ENCODE results near the gene TMUB1. TPM values are rescaled to one million over a fixed set of nuclear protein-coding genes. Genes with fewer than 3 reads are reported as not detected.
A peak's percentile ranks its signal among the peaks of the same experiment; 100 is the strongest.

Gene TMUB1
- total and polyA plus RNA-seq, 11 donors = 21.8 to 82.6 (median 37.9) TPM

GRCh38 chr7:151057506-151057988 lies 25.7 kb downstream of the TMUB1 start, which contains the start of gene CDK5:
Gene CDK5 (minus strand): TSS chr7:151057897. CDS start chr7:151057848, 49 bp downstream.
- Histone ChIP-seq H3K9me3 (no peaks in the 10 kb centered on the region), H3K36me3 (peaks cover 0 to 6% (median 0%) of the 10 kb centered on the region in 9 donors), H3K27ac (peak within 1 kb of the TSS; percentile 90 to 99 (median 98)), H3K4me3 (peak within 1 kb of the TSS; percentile 43 to 100 (median 90)), H3K27me3 (no peaks in the 10 kb centered on the region), H3K4me1 (peaks cover 9 to 58% (median 43%) of the 10 kb centered on the region in 12 donors)
- no peak for TF ChIP-seq POLR2A (IDR thresholded peaks at IDR 0.05)
- intact Hi-C loops (cut with DNase I) = loop anchor here in 1 of 10 donors (2.0 to 10.0 kb wide), 3 partner anchors 23 to 1345 kb away; partner anchors contain the start of gene ABCF2
- peak in 2 of 4 donors; percentile 0 for ATAC-seq
- 0 to 1% (median 1%) methylated on average over 28 to 30 of the region's 30 CpGs for WGBS, 4 donors
- DNase-seq = peak in 1 of 5 donors; percentile 50

GRCh38 chr7:151056666-151057505 lies 26.4 kb downstream of the TMUB1 start:
- intact Hi-C loops (cut with DNase I) = loop anchor here in 1 of 10 donors (2.0 to 10.0 kb wide), 3 partner anchors 22 to 1345 kb away; partner anchors contain the start of gene ABCF2
- TF ChIP-seq POLR2A (IDR thresholded peaks at IDR 0.05) (peak in 1 of 2 donors; percentile 13), CTCF (IDR thresholded peaks at IDR 0.05) (no peak)
- 40 to 44% (median 40%) methylated on average over 24 to 29 of the region's 29 CpGs for WGBS, 4 donors
- Histone ChIP-seq H3K4me1 (peaks cover 7 to 52% (median 36%) of the 10 kb centered on the region in 12 donors), H3K9me3 (no peaks in the 10 kb centered on the region), H3K27ac (peak overlapping the region in 6 of 12 donors; percentile 9 to 99 (median 98)), H3K4me3 (peak overlapping the region; percentile 43 to 100 (median 88)), H3K36me3 (peaks cover 0 to 3% (median 0%) of the 10 kb centered on the region in 9 donors), H3K27me3 (no peaks in the 10 kb centered on the region)
- DNase-seq = no peak
- ATAC-seq = no peak

GRCh38 chr7:151056283-151056665 lies 27.0 kb downstream of the TMUB1 start:
- H3K36me3 ChIP-seq = no peaks in the 10 kb centered on the region
- H3K4me3 ChIP-seq = no peak overlapping the region
- H3K27ac ChIP-seq = no peak overlapping the region
- DNase-seq (no peak), ATAC-seq (no peak)
- H3K9me3 ChIP-seq = no peaks in the 10 kb centered on the region
- no peaks in the 10 kb centered on the region for H3K27me3 ChIP-seq
- 90 to 94% (median 93%) methylated on average over 6 of the region's 6 CpGs for whole genome bisulfite sequencing, 4 donors
- TF ChIP-seq CTCF (IDR thresholded peaks at IDR 0.05) = no peak
- no peak for TF ChIP-seq POLR2A (IDR thresholded peaks at IDR 0.05)
- peaks cover 4 to 49% (median 31%) of the 10 kb centered on the region in 12 donors for H3K4me1 ChIP-seq
- intact Hi-C loops (cut with DNase I) = loop anchor here in 1 of 10 donors (2.0 to 10.0 kb wide), 3 partner anchors 21 to 1344 kb away; partner anchors contain the start of gene ABCF2

GRCh38 chr7:151053751-151054150 lies 29.5 kb downstream of the TMUB1 start:
- H3K9me3 ChIP-seq = no peaks in the 10 kb centered on the region
- WGBS, 4 donors = 90 to 98% (median 93%) methylated on average over 7 to 8 of the region's 8 CpGs
- intact Hi-C loops (cut with DNase I) = loop anchor here in 1 of 10 donors (10.0 kb wide), 1 partner anchor 171 kb away; the partner anchor contains the start of gene ABCF2
- H3K4me3 ChIP-seq = no peak overlapping the region
- no peak for ATAC-seq
- H3K36me3 ChIP-seq = no peaks in the 10 kb centered on the region
- H3K27me3 ChIP-seq = peaks cover 0 to 3% (median 0%) of the 10 kb centered on the region in 9 donors
- DNase-seq = no peak
- no peak overlapping the region for H3K27ac ChIP-seq
- peaks cover 0 to 39% (median 18%) of the 10 kb centered on the region in 12 donors for H3K4me1 ChIP-seq
- TF ChIP-seq CTCF (IDR thresholded peaks at IDR 0.05) = no peak
- TF ChIP-seq POLR2A (IDR thresholded peaks at IDR 0.05) = no peak

All from heart left ventricle (tissue), 16 donors.